Breast epithelium (tissue), 3 donors: ENCODE results near the gene MYO18B.

Experiments used
- POLR2A ChIP-seq: fragments of 450-650 bp; IDR thresholded peaks from one replicate; pipeline ENCODE4 v1.6.1; 2016; ENCODE audit warnings: antibody characterized with exemption, mild to moderate bottlenecking, moderate library complexity
- POLR2AphosphoS5 ChIP-seq, 3 donors: sonication (generic); formaldehyde crosslinking; IDR thresholded peaks; one replicate each; pipeline ENCODE4 v1.6.1; 2017; ENCODE audit warnings: antibody characterized with exemption in 3 of 3
- TF ChIP-seq, protein P1 (sequence below), 3 donors: fragments of 450-650 bp; IDR thresholded peaks; one replicate each; pipeline ENCODE4 v1.5.1; 2016 to 2017; ENCODE audit warnings: antibody characterized with exemption in 3 of 3, mild to moderate bottlenecking in 3 of 3, moderate library complexity in 3 of 3

DNA sequence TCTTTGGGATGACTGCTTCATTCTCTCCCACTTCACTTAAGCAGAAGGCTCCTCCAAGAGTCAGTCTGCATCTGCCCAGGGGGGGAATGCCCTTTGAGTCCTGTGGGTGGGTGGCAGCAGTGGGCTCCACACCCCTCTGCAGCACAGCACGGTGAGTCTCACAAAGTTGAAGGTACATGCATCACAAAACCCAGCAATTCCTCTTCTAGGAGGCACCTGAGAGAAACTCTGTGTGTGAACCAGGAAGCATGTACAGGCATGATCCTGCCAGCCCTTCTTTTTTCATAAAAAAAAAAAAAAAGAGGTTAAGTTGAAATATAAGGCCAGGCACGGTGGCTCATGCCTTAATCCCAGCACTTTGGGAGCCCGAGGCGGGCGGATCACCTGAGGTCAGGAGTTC, 87.2 kb downstream of the MYO18B start:
- no peak for TF ChIP-seq POLR2A
- TF ChIP-seq, protein P1, sequence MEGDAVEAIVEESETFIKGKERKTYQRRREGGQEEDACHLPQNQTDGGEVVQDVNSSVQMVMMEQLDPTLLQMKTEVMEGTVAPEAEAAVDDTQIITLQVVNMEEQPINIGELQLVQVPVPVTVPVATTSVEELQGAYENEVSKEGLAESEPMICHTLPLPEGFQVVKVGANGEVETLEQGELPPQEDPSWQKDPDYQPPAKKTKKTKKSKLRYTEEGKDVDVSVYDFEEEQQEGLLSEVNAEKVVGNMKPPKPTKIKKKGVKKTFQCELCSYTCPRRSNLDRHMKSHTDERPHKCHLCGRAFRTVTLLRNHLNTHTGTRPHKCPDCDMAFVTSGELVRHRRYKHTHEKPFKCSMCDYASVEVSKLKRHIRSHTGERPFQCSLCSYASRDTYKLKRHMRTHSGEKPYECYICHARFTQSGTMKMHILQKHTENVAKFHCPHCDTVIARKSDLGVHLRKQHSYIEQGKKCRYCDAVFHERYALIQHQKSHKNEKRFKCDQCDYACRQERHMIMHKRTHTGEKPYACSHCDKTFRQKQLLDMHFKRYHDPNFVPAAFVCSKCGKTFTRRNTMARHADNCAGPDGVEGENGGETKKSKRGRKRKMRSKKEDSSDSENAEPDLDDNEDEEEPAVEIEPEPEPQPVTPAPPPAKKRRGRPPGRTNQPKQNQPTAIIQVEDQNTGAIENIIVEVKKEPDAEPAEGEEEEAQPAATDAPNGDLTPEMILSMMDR (IDR thresholded peaks at IDR 0.05) = no peak
- no peak for TF ChIP-seq POLR2AphosphoS5 (IDR thresholded peaks at IDR 0.05)
